Brain microvascular endothelial cell (primary cell): Measurements from ENCODE around the gene FAS.
A peak's percentile ranks its signal among the peaks of the same experiment; 100 is the strongest.

Experiments used
- DNase-seq: peaks from one replicate; pipeline ENCODE4 v3.0.0-alpha.2; 2020
- H3K27ac ChIP-seq: fragments of 250-450 bp; sonication (Bioruptor Pico); 2 replicates; pipeline ENCODE4 v1.5.1; 2020; ENCODE audit warnings: mild to moderate bottlenecking, moderate library complexity
- H3K27me3 ChIP-seq: fragments of 250-450 bp; sonication (Bioruptor Pico); replicated peaks from 2 replicates; pipeline ENCODE4 v1.5.1; 2020; ENCODE audit warnings: mild to moderate bottlenecking
- H3K36me3 ChIP-seq: fragments of 250-450 bp; sonication (Bioruptor Pico); replicated peaks from 2 replicates; pipeline ENCODE4 v1.5.1; 2020; ENCODE audit warnings: mild to moderate bottlenecking
- H3K4me3 ChIP-seq: 2 replicates; pipeline ENCODE4 v1.5.1; 2011; ENCODE audit warnings: low read depth, mild to moderate bottlenecking, control low read depth, low read length, moderate library complexity
- CTCF ChIP-seq: IDR thresholded peaks from 2 replicates; pipeline ENCODE4 v1.5.1; 2011; ENCODE audit warnings: low read depth, mild to moderate bottlenecking, moderate library complexity, low read length, control low read depth, inconsistent platforms; ENCODE audit errors: missing control alignments
- in situ Hi-C: cut with HindIII; loops from 2 replicates; pipeline ENCODE4 v1.10.0; 2017; ENCODE audit warnings: low sequenced_read_pairs, low pct_ligation_motif_present

FAS gene

GRCh38 chr10:88946965-88947590 lies 43.5 kb upstream of the FAS start:
- Histone ChIP-seq H3K4me3 (no peak overlapping the region), H3K27ac (no peak overlapping the region), H3K27me3 (no peaks in the 10 kb centered on the region), H3K36me3 (peaks cover 12% of the 10 kb centered on the region)
- TF ChIP-seq CTCF, result no peak
- in situ Hi-C loops, result no loop called here
- DNase-seq, result no peak

GRCh38 chr10:88949051-88949450 lies 41.5 kb upstream of the FAS start:
- Histone ChIP-seq H3K4me3 (no peak overlapping the region), H3K36me3 (peaks cover under 1% of the 10 kb centered on the region), H3K27me3 (no peaks in the 10 kb centered on the region), H3K27ac (no peak overlapping the region)
- TF ChIP-seq CTCF, result no peak
- DNase-seq, result no peak
- in situ Hi-C loops, result no loop called here

GRCh38 chr10:88949912-88950837 lies 40.4 kb upstream of the FAS start:
- Histone ChIP-seq H3K27me3 (no peaks in the 10 kb centered on the region), H3K27ac (no peak overlapping the region), H3K4me3 (no peak overlapping the region), H3K36me3 (no peaks in the 10 kb centered on the region)
- in situ Hi-C loops, result no loop called here
- no peak for DNase-seq
- no peak for TF ChIP-seq CTCF

GRCh38 chr10:88952647-88953111 lies 37.9 kb upstream of the FAS start, which contains the start of gene ACTA2:
TSS of gene ACTA2 (minus strand) at chr10:88952773. CDS start at chr10:88948930, 3,843 bp downstream.
- H3K4me3 ChIP-seq, result no peak within 1 kb of the TSS
- no peaks in the 10 kb centered on the region for H3K36me3 ChIP-seq
- peak within 1 kb of the TSS; percentile 11 for H3K27ac ChIP-seq
- no peak for TF ChIP-seq CTCF
- no peaks in the 10 kb centered on the region for H3K27me3 ChIP-seq
- in situ Hi-C loops, result no loop called here
- peak; percentile 63 for DNase-seq

GRCh38 chr10:88953662-88954061 lies 36.9 kb upstream of the FAS start:
- no peak for TF ChIP-seq CTCF
- Histone ChIP-seq H3K27me3 (no peaks in the 10 kb centered on the region), H3K27ac (no peak overlapping the region), H3K4me3 (no peak overlapping the region), H3K36me3 (no peaks in the 10 kb centered on the region)
- no peak for DNase-seq
- in situ Hi-C loops, result no loop called here
